ENCODE data around the gene MMP27.
"Not testable (repeated sequence)": the region's sequence is repeated elsewhere in the genome, so short reads cannot be mapped to it uniquely, and the experiment has no call there.

- not testable (repeated sequence) for TF ChIP-seq POLR2A, POLR2AphosphoS5, CTCF, EP300 (IDR thresholded peaks at IDR 0.05)
Measured at GRCh38 chr11:102746746-102747578, 41.4 kb upstream of the MMP27 start.
